Measurements from ENCODE around the gene BARX1.
A peak's percentile ranks its signal among the peaks of the same experiment; 100 is the strongest.

BARX1 gene

DNA sequence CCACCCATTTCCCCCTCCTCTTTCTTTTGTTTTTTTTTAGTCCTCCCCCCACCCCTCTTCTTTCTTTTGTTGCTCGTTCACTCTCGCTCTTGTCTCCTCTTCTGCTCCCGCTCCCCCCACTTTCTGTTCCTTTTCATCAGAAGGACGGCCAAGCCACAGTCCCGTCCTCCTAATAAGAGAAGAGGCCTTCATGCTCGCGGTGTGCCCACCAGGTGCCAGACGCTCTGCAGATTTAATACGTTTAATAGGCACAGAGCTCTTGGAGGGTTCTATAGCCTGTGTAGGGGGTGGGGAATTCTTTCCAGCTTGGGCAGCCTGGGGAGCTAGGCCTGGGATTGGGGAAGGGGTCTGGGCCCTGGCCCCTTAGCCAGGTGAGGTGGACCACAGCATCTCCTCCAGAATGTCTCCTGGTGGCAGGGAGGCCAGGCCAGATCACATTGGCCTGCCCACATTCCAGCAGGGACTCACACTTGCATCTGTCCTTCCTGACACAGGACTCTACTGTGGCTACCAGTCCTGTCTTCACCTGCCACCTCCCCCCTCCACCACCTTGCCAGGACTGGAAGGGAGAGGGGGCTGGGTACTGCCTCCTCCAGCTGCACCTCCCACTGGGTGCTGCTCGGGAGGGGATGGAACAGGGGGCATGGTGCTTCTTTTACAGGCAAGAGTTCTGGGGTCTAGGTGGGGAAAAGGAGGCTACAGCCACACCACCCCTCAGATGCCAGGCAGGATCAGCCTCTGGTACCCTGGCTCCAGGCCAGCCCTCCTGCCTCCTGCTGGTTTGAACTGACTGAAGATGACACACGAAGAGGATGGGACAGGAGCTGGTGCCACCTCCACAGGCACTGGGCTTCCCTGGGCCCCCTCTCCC is 6.1 kb upstream of the BARX1 start:
- Mint-ChIP-seq H3K27me3 (peaks cover 78% of the 10 kb centered on the region), H3K4me1 (ENCODE audit: low read depth) (peaks cover 33% of the 10 kb centered on the region), H3K4me3 (peak overlapping the region; percentile 60), H3K36me3 (ENCODE audit: low read depth) (no peaks in the 10 kb centered on the region), H3K9me3 (no peaks in the 10 kb centered on the region), H3K27ac (no peak overlapping the region)
- intact Hi-C loops (cut with micrococcal nuclease), result no loop called here

DNA sequence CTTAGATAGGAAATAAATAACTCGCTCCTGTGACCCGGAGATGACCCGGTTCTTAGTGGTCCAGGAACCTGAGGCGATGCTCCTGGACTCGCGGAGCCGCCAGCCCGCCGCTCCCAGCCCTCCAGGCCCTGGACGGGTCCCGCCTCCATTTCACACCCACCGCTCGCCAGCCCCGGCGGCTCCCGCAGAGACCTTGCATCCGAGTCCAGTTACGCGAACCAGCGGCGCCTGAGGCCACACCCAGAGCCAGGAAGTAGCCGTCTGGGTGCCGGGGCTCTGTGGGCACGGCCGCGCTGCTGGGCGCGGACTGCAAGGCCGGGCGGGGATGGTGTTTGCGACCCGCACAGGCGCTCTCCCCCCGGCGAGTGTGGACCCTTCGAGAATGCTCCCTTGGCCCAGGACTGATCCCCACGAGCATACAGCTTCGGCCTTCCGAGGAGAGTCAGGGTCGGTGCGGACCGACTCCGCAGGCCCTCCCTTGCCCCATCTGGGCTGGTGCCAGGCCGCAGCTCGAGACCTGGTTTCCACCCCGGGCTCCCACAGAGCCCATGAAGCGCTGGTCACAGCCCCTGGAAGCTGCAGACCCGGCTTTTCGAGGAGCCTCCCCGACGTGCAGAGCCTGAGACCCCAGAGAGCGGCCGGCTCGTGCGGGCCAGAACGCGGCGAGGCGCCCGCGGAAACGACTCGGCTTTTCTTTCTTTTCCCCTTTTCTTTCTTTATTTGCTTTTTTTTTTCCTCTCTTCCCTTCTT is 5.2 kb upstream of the BARX1 start:
- peaks cover 37% of the 10 kb centered on the region for H3K4me1 Mint-ChIP-seq (ENCODE audit: low read depth)
- H3K27me3 Mint-ChIP-seq, result peaks cover 81% of the 10 kb centered on the region
- peak overlapping the region; percentile 60 for H3K4me3 Mint-ChIP-seq
- H3K27ac Mint-ChIP-seq, result no peak overlapping the region
- no peaks in the 10 kb centered on the region for H3K9me3 Mint-ChIP-seq
- intact Hi-C loops (cut with micrococcal nuclease), result no loop called here
- H3K36me3 Mint-ChIP-seq (ENCODE audit: low read depth), result no peaks in the 10 kb centered on the region

DNA sequence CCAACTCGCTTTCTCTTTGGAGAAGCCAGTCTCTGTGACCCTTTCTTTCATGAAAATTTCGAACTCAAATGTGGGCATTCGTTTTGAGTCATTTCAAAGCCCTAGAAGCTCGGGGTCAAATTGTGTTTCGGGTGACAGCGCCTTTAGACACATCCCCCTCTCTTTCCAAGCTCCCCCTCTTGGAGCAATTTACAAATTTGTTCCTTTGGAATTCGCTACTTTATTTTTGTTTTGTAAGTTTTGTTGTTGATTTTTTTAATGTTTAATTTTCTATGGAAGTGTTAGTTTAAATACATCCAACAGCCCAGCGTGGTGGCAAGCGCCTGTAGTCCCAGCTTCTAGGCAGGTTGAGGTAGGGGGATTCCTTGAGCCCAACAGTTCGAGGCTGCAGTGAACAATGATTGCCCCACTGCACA is 4.6 kb upstream of the BARX1 start:
- H3K9me3 Mint-ChIP-seq, result no peaks in the 10 kb centered on the region
- intact Hi-C loops (cut with micrococcal nuclease), result loop anchor here (5.0 kb wide), 1 partner anchor 208 kb away; no protein-coding TSS in a partner anchor
- no peak overlapping the region for H3K27ac Mint-ChIP-seq
- H3K4me1 Mint-ChIP-seq (ENCODE audit: low read depth), result peaks cover 40% of the 10 kb centered on the region
- no peaks in the 10 kb centered on the region for H3K36me3 Mint-ChIP-seq (ENCODE audit: low read depth)
- H3K27me3 Mint-ChIP-seq, result peaks cover 81% of the 10 kb centered on the region
- H3K4me3 Mint-ChIP-seq, result peak overlapping the region; percentile 59

DNA sequence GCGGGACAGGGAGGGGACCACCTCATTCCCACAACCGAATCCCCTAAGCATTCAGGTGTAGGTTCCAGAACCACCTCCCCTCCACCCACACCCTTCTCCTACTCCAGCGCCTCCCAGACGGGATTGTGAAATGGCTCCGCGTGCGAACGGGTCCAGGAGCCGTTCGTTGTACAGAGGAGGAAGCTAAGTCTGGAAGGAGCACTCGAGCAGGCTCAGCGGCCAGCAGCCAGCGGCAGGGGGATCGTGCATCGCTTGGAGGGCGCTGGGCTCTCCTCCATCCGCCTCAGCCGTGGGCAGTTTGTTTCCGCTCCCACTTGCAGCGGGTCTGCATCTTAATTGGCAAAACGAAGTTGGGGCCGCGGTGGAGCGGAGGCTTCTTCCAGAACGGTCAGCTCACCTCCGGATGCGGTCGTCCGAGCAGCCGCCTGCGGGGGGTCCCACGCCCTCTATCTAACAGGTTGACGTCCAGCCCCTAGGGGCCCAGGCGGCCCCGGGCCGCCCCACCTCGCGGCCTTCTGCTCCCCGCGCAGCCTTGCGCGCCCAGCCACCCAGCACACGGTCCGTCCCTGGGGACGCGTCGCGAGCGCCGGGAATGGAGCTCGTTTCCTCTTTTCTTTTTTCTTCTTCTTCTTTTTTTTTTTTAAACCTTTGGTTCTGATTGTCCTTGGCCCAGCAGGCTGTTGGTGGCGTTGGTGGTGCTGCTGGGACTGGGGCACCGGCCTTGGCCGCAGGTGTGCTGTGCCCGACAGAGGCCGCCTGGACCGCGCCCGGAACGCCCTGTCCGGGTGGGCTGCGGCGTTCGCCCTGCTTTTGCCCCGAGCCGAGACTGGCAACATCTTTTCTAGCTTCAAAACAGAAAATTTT is 3.9 kb upstream of the BARX1 start:
- peaks cover 82% of the 10 kb centered on the region for H3K27me3 Mint-ChIP-seq
- H3K9me3 Mint-ChIP-seq, result no peaks in the 10 kb centered on the region
- H3K4me1 Mint-ChIP-seq (ENCODE audit: low read depth), result peaks cover 45% of the 10 kb centered on the region
- H3K27ac Mint-ChIP-seq, result no peak overlapping the region
- no peaks in the 10 kb centered on the region for H3K36me3 Mint-ChIP-seq (ENCODE audit: low read depth)
- intact Hi-C loops (cut with micrococcal nuclease), result loop anchor here (5.0 kb wide), 1 partner anchor 208 kb away; no protein-coding TSS in a partner anchor
- H3K4me3 Mint-ChIP-seq, result peak overlapping the region; percentile 59

DNA sequence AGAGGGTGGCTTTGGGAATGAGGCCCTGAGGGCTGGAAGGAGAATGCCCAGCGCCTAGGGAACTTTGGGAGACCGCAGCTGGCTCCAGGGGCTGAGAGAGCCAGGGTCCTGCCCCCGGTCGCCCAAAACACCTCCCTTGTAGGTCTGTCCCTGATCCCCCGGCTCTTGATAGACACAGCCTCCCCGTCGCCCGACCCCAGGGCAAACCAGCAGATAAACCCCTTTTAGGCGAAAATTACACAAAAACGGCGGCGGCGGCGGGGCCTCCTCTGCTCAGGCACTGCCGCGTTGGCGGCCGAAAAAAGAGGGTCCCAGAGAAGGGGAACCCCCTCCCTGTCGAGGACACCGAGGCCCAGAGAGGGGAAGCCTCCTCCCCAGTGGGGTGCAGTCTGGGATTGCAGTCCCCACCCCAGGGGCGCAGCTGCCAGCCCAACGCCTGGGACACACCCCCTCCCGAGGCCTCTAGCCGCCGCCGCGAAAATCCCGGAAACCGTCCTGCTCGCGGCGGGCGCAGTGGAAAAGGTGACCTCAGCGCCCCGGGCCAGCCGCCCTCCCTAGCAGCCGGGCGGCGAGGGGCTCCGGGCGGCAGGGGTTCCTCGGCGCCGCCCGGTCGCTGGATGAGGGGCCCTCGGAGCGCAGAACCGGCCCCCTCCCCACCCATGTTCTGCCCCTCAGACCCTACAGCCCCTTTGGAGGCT is 3.1 kb upstream of the BARX1 start:
- Mint-ChIP-seq H3K4me3 (peak overlapping the region; percentile 59), H3K27ac (no peak overlapping the region), H3K36me3 (ENCODE audit: low read depth) (no peaks in the 10 kb centered on the region), H3K9me3 (no peaks in the 10 kb centered on the region), H3K4me1 (ENCODE audit: low read depth) (peaks cover 52% of the 10 kb centered on the region), H3K27me3 (peaks cover 87% of the 10 kb centered on the region)
- intact Hi-C loops (cut with micrococcal nuclease), result loop anchor here (5.0 kb wide), 1 partner anchor 209 kb away; no protein-coding TSS in a partner anchor

DNA sequence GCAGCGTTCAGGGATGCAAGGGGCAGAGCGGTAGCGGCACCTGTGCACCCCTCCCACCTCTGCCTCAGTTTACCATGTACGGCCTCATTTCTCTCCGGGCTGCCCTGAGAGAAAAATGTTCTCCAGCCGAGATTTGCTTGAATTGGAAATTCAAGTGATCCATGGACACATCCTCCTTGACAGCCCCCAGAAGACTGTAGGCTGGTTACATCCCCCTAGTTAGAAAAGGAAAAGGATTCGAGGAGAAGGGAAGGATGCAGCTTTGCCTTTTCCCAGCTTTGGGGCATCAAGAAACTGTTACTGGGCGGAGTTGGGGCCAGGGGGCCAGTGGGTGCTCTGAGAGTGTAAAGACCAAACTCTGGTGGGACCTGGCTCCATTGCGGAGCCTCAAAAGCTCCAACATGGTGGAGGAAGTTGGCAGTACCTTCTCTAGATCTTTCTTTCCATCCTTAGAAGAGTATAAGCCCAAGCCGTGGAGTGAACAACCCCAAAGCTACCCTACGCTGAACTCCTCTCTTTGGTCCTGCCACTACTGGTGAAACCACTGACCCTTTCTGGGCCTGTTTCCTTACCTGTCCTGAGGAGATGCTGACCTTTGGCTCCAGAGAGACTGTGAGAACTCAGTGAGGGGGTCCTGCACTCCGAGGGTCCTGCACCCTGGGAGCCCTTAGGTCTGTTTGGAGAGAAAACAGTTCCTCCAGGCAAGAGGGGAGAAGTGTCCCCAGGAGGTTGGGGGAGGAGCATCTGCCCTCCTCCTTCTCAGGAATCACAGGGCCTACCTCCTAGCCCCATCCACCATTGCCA is 1.0 kb upstream of the BARX1 start:
- H3K27ac Mint-ChIP-seq, result no peak overlapping the region
- H3K36me3 Mint-ChIP-seq (ENCODE audit: low read depth), result no peaks in the 10 kb centered on the region
- intact Hi-C loops (cut with micrococcal nuclease), result loop anchor here (5.0 kb wide), 1 partner anchor 211 kb away; no protein-coding TSS in a partner anchor

DNA sequence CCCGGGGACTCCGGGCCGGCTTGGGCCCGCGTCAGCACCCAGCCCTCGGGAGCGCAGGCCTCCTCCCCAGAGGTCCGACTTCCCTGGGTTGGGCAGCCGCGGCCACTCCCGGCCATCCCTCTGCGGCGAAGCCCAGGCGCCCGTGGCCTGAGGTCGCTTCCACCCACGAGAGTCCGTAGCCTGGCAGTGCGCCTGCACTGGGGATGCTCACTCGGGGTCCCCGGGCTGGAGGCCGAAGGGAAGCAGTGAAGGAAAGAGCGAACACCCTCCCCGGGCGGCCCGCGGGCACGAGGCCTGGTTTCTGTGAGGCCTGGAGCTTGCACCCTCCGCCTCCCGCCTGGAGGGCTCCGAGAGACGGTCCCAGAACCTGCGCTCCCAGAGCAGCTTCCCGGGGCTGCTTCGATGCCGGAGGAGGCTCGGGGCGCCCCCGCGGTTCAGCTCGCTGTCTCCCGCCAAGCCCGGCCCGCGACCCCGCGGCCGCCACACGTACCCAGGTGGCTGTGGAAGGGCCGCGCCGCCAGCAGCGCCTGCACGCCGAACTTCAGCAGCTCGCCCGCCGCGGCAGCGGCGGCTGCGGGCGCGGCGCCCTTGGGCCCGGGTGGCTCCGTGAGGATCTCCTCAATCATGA is 607 bp downstream of the BARX1 start:
- H3K4me1 Mint-ChIP-seq (ENCODE audit: low read depth), result peaks cover 65% of the 10 kb centered on the region

More for the DNA sequence above, 1.0 kb upstream of the BARX1 start:
- peaks cover 64% of the 10 kb centered on the region for H3K4me1 Mint-ChIP-seq (ENCODE audit: low read depth)
- H3K9me3 Mint-ChIP-seq, result no peaks in the 10 kb centered on the region
- H3K27me3 Mint-ChIP-seq, result peaks cover 91% of the 10 kb centered on the region
- H3K4me3 Mint-ChIP-seq, result no peak overlapping the region

DNA sequence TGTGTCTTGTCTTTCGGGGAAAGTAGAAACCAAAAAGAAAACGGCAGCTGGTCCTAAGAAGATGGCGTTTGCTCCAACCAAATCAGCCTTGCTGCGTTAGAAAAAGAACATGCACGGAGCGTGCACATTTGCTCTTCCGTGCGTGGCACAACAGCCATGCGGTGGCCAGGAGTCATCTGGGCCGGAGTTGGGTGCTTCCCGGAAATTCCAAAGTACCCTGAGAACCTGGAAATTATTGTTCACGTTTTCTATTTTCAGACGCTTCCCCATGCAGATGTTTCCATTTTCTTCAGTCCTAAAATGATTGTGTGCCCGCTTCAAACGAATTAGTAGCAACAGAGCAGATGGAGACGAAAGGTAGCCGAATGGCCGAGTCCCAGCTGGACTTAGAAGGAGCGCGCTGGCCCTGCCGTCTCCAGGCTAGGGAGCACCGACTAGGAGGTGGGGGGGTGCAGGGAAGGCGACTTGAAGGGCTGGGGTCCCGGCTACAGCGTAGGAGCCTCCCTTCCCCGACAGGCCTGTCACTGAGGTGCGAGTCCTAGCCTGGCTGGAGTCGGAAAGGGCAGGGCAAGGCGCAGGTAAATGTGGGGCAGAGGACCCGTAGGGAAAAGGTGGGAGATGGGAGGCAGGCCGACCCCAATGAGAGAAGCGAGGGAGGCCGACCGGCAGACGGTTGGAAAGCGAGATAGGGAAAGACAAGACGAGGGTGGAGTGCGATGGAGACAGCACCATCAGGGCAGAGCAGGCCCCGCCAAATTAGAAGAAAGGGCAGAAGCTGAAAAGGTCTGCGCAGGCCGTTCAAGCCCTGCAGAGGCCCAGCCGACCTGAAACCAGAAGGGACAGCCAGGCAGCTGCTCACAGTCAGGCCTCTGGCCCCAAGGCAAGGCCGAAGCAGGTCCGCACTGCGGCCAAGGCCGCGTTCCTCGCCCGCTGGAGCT is 1.4 kb downstream of the BARX1 start:
- Mint-ChIP-seq H3K9me3 (no peaks in the 10 kb centered on the region), H3K4me3 (peak overlapping the region; percentile 4), H3K36me3 (ENCODE audit: low read depth) (no peaks in the 10 kb centered on the region), H3K4me1 (ENCODE audit: low read depth) (peaks cover 65% of the 10 kb centered on the region), H3K27ac (no peak overlapping the region), H3K27me3 (peaks cover 91% of the 10 kb centered on the region)
- intact Hi-C loops (cut with micrococcal nuclease), result no loop called here

More for the DNA sequence above, 607 bp downstream of the BARX1 start:
- Mint-ChIP-seq H3K36me3 (ENCODE audit: low read depth) (no peaks in the 10 kb centered on the region), H3K4me3 (no peak overlapping the region), H3K27me3 (peaks cover 91% of the 10 kb centered on the region), H3K9me3 (no peaks in the 10 kb centered on the region), H3K27ac (no peak overlapping the region)
- intact Hi-C loops (cut with micrococcal nuclease), result loop anchor here (5.0 kb wide), 1 partner anchor 213 kb away; no protein-coding TSS in a partner anchor

DNA sequence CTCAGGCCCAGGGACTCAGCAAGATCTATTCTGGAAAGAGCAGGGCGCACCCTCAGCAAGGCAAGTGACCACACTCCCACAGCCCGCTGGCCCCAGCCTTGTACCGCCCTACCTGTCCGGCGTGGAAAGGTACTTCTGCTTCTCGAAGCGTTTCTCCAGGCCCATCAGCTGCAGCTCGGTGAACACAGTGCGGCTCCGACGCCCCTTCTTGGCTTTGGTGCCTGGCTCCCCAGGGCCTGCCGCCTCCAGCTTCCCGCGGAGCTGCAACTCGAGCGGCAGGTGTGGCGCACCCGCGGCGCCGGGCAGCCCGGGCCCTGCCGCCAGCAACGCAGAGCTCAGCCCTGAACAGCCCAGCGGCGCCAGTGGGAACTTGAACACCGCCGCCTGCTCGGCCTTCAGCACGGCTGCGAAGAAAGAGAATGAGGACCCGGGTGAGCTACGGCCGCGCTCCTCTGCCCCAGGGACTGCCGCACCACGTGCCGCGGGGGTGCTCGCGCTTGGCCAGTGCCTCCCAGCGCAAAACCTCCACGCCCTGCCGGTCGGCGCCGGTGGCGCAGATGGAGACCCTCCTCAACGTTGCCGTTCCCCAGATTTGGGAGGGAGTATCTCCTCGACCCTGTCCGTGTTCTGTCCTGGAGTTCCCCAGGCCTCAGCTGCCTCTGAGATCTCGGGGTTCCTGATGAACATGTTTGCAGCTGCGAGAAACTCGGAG is 2.2 kb downstream of the BARX1 start:
- intact Hi-C loops (cut with micrococcal nuclease), result no loop called here
- Mint-ChIP-seq H3K4me1 (ENCODE audit: low read depth) (peaks cover 72% of the 10 kb centered on the region), H3K27me3 (peaks cover 92% of the 10 kb centered on the region), H3K9me3 (no peaks in the 10 kb centered on the region), H3K27ac (no peak overlapping the region), H3K36me3 (ENCODE audit: low read depth) (no peaks in the 10 kb centered on the region), H3K4me3 (no peak overlapping the region)

DNA sequence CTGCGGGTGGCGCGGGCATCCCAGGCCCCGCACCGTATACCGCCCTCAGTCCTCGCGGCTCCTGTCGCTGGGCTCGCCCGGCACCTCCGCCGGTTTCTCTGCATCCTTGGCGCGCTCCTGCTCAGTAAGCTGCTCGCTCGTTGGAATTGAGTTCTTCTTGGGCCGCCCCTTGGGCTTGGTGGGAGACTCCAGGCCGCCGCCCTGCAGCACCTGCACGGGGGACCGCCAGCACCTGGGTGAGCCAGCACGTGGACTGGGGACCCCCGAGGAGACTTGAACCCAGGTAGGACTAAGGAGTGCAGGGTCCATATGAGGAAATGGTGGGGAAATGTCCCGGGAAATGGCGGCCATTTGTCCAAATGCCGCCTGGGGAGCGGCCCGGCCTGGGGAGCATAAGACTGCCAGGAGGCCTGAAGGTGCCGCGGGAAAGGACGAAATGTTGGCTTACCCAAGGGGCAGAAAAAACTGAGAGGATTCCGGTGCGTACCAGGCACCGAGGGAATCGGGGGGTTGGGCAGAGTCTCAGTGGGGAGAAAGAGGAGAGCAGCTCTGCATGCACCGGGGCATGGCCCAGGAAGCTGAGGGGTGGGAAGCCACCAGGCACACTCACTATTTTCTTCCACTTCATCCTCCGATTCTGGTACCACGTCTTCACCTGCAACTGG is 2.9 kb downstream of the BARX1 start:
- intact Hi-C loops (cut with micrococcal nuclease), result no loop called here
- H3K4me1 Mint-ChIP-seq (ENCODE audit: low read depth), result peaks cover 73% of the 10 kb centered on the region
- peaks cover 92% of the 10 kb centered on the region for H3K27me3 Mint-ChIP-seq
- H3K27ac Mint-ChIP-seq, result no peak overlapping the region
- no peaks in the 10 kb centered on the region for H3K36me3 Mint-ChIP-seq (ENCODE audit: low read depth)
- no peaks in the 10 kb centered on the region for H3K9me3 Mint-ChIP-seq
- no peak overlapping the region for H3K4me3 Mint-ChIP-seq

Data from dendritic cell treated with granulocyte-macrophage colony-stimulating factor and Interleukin-4, amounts not matched to agents 40 ng/mL and 50 ng/mL, for 4 days (primary cell).